Adipocyte (in vitro differentiated cells): ENCODE measurements around the gene SHQ1.
"Not testable (repeated sequence)": the region's sequence is repeated elsewhere in the genome, so short reads cannot be mapped to it uniquely, and the experiment has no call there.

Experiments used
- DNase-seq: peaks from one replicate; pipeline ENCODE4 v3.0.0-alpha.2; 2015; ENCODE audit warnings: low read depth
- H3K27me3 ChIP-seq: replicated peaks from 2 replicates; pipeline ENCODE4 v1.7.0; 2013; ENCODE audit warnings: mild to moderate bottlenecking, low read length, moderate library complexity; ENCODE audit not compliant: control insufficient read depth, insufficient read depth
- H3K36me3 ChIP-seq: 2 replicates; pipeline ENCODE4 v1.7.0; 2013; ENCODE audit warnings: low read length, mild to moderate bottlenecking, moderate library complexity; ENCODE audit not compliant: control insufficient read depth, insufficient read depth, severe bottlenecking
- H3K4me1 ChIP-seq: 2 replicates; pipeline ENCODE4 v1.7.0; 2013; ENCODE audit warnings: mild to moderate bottlenecking, low read length, moderate library complexity; ENCODE audit not compliant: control insufficient read depth, insufficient read depth
- H3K4me3 ChIP-seq: 2 replicates; pipeline ENCODE4 v1.7.0; 2013; ENCODE audit warnings: mild to moderate bottlenecking, low read length, moderate library complexity
- H3K9ac ChIP-seq: 2 replicates; pipeline ENCODE4 v1.7.0; 2013; ENCODE audit warnings: mild to moderate bottlenecking, low read length, moderate library complexity
- H3K9me3 ChIP-seq: 2 replicates; pipeline ENCODE4 v1.7.0; 2013; ENCODE audit warnings: mild to moderate bottlenecking, low read length, moderate library complexity; ENCODE audit not compliant: control insufficient read depth

Gene SHQ1

DNA sequence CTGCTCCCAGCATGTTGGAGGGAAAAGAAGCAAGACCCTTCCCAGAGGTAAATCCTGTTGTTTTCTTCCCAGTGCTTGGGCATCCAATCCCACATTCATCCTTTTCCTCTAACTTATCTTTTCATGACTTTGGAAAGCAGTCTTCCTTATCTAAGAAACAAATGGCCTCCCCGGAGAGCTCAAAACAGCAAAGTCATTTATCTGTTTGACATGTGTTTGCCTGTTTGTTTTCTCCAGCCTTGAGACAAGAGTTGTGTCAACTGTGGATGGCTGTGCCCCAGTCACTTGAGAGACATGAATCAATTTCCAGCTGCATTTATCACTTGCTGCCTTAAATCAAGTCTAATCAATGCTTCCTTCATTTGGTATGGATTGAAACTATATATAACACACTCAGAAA is 103.9 kb downstream of the SHQ1 start:
- H3K4me1 ChIP-seq: no peaks in the 10 kb centered on the region
- H3K36me3 ChIP-seq: no peaks in the 10 kb centered on the region
- H3K27me3 ChIP-seq: no peaks in the 10 kb centered on the region
- H3K9me3 ChIP-seq: no peaks in the 10 kb centered on the region
- DNase-seq: no peak
- H3K9ac ChIP-seq: no peak overlapping the region
- no peak overlapping the region for H3K4me3 ChIP-seq

GRCh38 chr3:72739531-72740466 is 108.4 kb downstream of the SHQ1 start:
- H3K27me3 ChIP-seq: peaks cover 14% of the 10 kb centered on the region
- no peak overlapping the region for H3K4me3 ChIP-seq
- no peaks in the 10 kb centered on the region for H3K36me3 ChIP-seq
- no peak overlapping the region for H3K9ac ChIP-seq
- H3K9me3 ChIP-seq: peaks cover 3% of the 10 kb centered on the region
- no peak for DNase-seq
- H3K4me1 ChIP-seq: peaks cover 3% of the 10 kb centered on the region

DNA sequence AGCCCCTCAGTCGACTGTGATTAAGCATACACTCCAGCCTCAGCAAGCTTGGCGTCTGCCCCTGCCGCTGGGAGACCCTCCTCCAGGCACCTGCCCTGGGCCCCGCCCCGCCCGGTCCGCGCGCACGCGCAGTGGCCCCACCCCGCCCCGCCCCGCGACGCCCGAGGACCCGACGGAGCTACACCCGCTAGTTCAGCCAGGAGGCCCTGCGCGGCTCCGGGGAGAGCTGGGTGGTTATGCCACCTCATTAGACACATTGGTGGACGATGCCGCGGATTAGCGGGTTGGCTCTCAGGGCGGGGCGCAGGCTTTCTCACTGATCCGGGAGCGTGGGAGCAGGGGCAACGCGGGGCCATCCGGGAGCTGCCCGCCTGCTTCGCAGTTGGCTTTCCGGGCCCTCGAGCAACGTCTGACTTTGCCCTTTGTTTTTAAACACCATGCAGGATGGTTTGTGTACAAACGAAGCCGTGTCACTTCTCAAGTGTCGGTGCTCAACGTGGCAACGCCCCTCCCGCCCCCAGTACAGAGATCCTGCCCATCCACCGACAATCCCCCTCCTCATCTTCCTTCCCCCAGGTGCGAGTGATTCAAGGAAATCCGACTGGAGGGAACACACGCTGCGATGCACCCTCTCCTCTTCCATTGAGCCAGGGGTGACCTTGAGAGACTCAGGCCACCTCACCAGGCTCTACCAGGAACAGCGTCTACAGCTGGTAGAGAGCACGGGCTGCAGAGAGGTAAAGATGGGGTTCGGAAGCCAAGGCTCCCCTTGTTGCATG is 109.3 kb downstream of the SHQ1 start:
- Histone ChIP-seq H3K4me1 (peaks cover 3% of the 10 kb centered on the region), H3K4me3 (peak overlapping the region; percentile 73), H3K36me3 (no peaks in the 10 kb centered on the region), H3K9ac (peak overlapping the region; percentile 63), H3K9me3 (peaks cover 7% of the 10 kb centered on the region), H3K27me3 (peaks cover 14% of the 10 kb centered on the region)
- DNase-seq: peak; percentile 25

DNA sequence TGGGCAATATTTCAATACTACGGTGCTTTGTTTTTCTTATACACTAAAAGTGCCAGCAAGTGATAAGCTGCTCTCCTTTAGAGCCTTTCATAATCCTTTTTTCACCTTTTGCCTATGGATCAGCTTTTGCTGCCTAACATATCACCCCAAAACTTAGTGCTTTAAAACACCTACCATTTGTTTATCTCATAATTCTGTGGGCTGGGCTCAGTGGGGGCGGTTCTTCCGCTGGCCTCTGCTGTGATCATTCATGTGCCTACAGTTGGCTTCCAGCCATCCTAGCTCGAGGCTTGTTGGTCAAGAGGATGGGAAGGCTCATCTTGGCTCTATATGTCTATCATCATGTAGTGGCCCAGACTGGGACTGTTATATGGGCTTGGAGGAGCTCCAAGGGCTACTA is 113.2 kb downstream of the SHQ1 start:
- H3K4me3 ChIP-seq, DNase-seq, H3K36me3 ChIP-seq, H3K9ac ChIP-seq, H3K4me1 ChIP-seq: not testable (repeated sequence)
- H3K27me3 ChIP-seq: peaks cover 14% of the 10 kb centered on the region
- H3K9me3 ChIP-seq: peaks cover 20% of the 10 kb centered on the region

GRCh38 chr3:72733676-72734075 is 114.6 kb downstream of the SHQ1 start:
- Histone ChIP-seq H3K9me3 (peaks cover 20% of the 10 kb centered on the region), H3K4me1 (peaks cover 3% of the 10 kb centered on the region), H3K4me3 (no peak overlapping the region), H3K9ac (no peak overlapping the region), H3K36me3 (no peaks in the 10 kb centered on the region), H3K27me3 (peaks cover 16% of the 10 kb centered on the region)
- DNase-seq: no peak

DNA sequence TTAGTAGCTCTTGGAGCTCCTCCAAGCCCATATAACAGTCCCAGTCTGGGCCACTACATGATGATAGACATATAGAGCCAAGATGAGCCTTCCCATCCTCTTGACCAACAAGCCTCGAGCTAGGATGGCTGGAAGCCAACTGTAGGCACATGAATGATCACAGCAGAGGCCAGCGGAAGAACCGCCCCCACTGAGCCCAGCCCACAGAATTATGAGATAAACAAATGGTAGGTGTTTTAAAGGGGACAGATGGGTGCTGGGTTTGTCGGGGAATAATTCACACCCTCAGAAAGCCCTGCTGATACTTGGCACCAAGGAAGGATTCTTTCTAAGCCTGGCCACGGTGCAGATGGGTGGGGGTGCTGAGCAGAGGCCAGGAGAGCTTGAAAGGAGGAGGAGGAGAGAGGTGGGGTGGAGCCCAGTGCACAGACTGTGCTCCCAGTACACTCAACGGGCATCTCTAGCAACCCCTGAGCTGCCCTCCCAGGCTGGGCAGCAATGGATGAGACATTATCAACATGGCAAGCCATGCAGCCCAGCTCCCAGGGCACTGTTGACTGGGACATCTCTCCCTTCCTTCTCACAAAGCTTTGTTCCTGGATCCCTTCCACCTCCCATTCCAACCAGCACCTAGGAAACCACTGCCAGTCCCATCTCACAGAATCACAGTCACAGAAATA is 115.4 kb downstream of the SHQ1 start:
- not testable (repeated sequence) for H3K4me3 ChIP-seq, H3K4me1 ChIP-seq, H3K36me3 ChIP-seq, H3K9ac ChIP-seq, DNase-seq
- peaks cover 17% of the 10 kb centered on the region for H3K27me3 ChIP-seq
- H3K9me3 ChIP-seq: peaks cover 20% of the 10 kb centered on the region

- peaks cover 13% of the 10 kb centered on the region for H3K9me3 ChIP-seq
- no peak for DNase-seq
- H3K4me1 ChIP-seq: no peaks in the 10 kb centered on the region
- H3K27me3 ChIP-seq: peaks cover 20% of the 10 kb centered on the region
- H3K4me3 ChIP-seq: no peak overlapping the region
- no peaks in the 10 kb centered on the region for H3K36me3 ChIP-seq
- no peak overlapping the region for H3K9ac ChIP-seq
Measured at GRCh38 chr3:72728958-72729467, 119.2 kb downstream of the SHQ1 start.

GRCh38 chr3:72728329-72728889 is 119.8 kb downstream of the SHQ1 start:
- H3K4me1 ChIP-seq: peaks cover 3% of the 10 kb centered on the region
- no peak for DNase-seq
- no peak overlapping the region for H3K4me3 ChIP-seq
- H3K9ac ChIP-seq: no peak overlapping the region
- peaks cover 11% of the 10 kb centered on the region for H3K9me3 ChIP-seq
- peaks cover 20% of the 10 kb centered on the region for H3K27me3 ChIP-seq
- H3K36me3 ChIP-seq: no peaks in the 10 kb centered on the region

DNA sequence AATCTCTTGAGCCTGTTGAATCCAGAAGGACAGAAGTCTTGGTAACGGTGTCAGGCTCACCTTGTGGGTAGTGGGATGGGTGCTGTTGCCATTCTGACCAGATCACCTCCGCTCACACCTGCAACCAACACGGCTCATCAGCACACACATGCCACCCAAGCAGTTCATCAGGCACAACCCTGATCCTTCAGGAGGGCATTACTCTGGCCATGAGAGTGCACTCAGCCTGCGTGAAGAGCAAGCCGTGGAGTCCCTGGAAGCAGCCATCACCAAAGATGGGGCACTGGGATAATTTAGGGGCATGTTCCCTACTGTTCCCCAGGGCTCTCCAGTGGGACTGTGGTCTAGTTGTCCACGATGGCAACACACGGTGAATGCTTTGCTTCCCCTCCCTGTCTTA is 120.5 kb downstream of the SHQ1 start:
- Histone ChIP-seq H3K4me1 (peaks cover 10% of the 10 kb centered on the region), H3K36me3 (no peaks in the 10 kb centered on the region), H3K9ac (no peak overlapping the region), H3K27me3 (peaks cover 20% of the 10 kb centered on the region), H3K4me3 (no peak overlapping the region), H3K9me3 (peaks cover 5% of the 10 kb centered on the region)
- DNase-seq: no peak

DNA sequence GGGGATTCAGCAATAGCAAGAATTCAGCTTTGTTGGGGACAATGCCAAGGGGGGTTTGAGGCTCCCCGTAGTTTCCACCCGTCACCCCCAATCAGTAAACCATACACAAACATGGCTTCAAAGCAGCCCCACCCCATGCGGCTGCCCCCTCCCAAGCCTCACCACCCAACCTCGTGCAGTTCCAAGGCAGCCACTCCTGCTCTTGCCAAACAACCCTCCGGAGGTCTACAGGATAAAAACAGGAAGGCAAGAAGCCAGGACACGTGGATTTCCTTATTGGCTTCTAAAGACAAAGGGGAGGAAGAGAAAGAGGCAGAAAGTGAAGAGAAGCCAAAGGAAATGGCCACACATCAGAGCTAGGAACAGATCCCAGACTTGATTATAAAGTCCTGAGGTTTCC is 121.1 kb downstream of the SHQ1 start:
- DNase-seq: no peak
- peaks cover 3% of the 10 kb centered on the region for H3K9me3 ChIP-seq
- H3K9ac ChIP-seq: no peak overlapping the region
- H3K4me1 ChIP-seq: peaks cover 12% of the 10 kb centered on the region
- no peak overlapping the region for H3K4me3 ChIP-seq
- H3K36me3 ChIP-seq: no peaks in the 10 kb centered on the region
- H3K27me3 ChIP-seq: peaks cover 20% of the 10 kb centered on the region
